ENCODE measurements around the gene ACLY. TPM values are rescaled to one million over a fixed set of nuclear protein-coding genes. Genes with fewer than 3 reads are reported as not detected.

ACLY gene
- 286 and 388 TPM in 2 replicates for total RNA-seq

GRCh38 chr17:41918314-41919164 is at the start of gene ACLY:
ACLY (minus strand) TSS chr17:41918951; CDS start chr17:41913873, 5,078 bp downstream.
- DNase-seq (ENCODE audit: extremely low read depth, low read depth, low spot score): no peak

DNA sequence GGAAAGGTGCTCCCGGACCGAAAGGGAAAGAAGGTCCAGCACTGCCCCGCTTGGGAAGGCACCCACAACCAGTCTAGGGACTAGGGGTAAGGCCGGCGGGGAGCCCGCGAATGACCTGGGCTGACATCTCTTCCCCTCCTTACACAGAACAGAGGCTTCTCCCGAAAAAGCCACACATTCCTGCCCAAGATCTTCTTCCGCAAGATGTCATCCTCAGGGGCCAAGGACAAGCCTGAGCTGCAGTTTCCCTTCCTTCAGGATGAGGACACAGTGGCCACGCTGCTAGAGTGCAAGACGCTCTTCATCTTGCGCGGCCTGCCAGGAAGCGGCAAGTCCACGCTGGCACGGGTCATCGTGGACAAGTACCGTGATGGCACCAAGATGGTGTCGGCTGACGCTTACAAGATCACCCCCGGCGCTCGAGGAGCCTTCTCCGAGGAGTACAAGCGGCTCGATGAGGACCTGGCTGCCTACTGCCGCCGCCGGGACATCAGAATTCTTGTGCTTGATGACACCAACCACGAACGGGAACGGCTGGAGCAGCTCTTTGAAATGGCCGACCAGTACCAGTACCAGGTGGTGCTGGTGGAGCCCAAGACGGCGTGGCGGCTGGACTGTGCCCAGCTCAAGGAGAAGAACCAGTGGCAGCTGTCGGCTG is 49.3 kb upstream of the ACLY start:
- DNase-seq (ENCODE audit: extremely low read depth, low read depth, low spot score): no peak

GRCh38 chr17:41967141-41967920 is 48.6 kb upstream of the ACLY start:
- DNase-seq (ENCODE audit: extremely low read depth, low read depth, low spot score): no peak

DNA sequence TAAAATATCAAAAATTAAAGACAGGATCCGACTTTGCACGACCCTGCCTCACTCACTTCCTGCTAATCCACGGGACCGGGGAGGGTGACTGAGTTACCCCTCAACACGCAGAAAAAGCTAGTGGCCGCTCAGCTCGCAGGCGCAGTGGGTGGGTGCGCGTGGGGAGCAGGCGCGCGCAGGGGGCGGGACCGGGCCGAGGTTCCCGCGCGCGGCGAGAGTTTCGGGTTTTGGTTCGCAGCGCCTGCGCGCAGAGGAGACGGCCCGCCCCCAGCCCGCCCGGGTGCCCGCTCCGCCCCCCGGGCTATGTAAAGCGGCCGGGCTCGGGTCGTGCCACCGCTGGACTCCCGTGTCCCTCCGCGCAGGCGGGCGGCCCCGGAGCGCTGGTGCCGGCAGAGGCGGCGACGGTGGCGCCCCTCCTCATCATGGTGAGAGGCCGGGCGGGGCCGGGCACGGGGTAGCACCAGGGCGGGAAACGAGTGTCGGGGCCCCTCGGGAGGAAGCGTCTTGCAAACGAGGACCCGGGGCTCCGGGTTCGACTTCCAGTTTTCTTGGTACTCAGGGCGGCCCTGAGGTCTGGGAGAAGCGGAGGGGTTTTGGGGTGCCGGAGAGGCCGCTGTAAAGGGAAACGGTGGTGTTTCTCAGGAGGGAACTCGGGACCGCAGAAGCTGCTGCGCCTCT is 47.9 kb upstream of the ACLY start, which contains the start of gene CNP:
Gene CNP (plus strand): TSS at position 333 of the 678 bp plus-strand sequence. CDS start 90 bp downstream, at position 423.
- DNase-seq (ENCODE audit: extremely low read depth, low read depth, low spot score): no peak

DNA sequence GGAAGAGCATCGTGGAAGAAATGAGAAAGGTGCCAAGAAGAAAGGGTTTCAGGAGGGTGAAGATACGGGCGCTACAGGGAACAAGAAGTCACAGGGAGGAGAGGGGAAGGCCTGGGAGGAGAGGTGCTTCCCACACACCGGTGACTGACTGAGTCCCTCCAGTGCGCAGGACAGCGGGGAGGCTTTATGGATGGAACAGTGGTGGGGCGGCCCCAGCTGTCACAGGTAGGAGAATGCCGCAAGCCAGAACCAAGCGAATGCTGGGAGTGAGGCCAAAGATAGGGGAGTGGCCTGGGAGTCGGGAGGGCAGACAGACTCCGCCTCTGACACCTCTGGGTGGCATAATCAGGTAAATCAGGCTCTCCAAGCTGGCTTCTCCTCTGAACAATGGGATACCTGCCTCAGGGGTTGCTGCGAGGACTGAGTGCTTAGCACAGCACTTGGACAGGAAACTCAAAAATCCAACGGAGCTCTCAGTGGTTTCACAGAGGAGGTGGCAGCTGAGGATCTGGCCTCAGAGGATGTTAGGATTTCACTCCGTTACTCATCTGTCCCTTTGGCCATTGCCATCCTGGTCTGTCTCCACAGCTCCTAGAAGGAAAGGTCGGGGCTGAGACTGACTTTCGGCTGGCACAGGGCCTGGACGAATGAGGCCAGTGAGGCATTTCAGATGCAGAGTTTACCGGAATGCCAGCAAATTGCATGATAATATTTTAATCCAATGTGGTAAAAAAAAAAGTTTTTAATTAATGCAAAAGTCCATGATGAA is 47.1 kb upstream of the ACLY start:
- DNase-seq (ENCODE audit: extremely low read depth, low read depth, low spot score): no peak

GRCh38 chr17:41962768-41963434 is 44.1 kb upstream of the ACLY start:
- no peak for DNase-seq (ENCODE audit: extremely low read depth, low read depth, low spot score)

- no peak for DNase-seq (ENCODE audit: extremely low read depth, low read depth, low spot score)
These were observed 43.4 kb upstream of the ACLY start for GRCh38 chr17:41962111-41962510.

- no peak for DNase-seq (ENCODE audit: extremely low read depth, low read depth, low spot score)
These were observed 40.8 kb upstream of the ACLY start for GRCh38 chr17:41959336-41960095.

- DNase-seq (ENCODE audit: extremely low read depth, low read depth, low spot score): no peak
These were observed 40.2 kb upstream of the ACLY start for GRCh38 chr17:41959030-41959335.

- DNase-seq (ENCODE audit: extremely low read depth, low read depth, low spot score): no peak
These were observed 39.2 kb upstream of the ACLY start for GRCh38 chr17:41957869-41958439.

DNA sequence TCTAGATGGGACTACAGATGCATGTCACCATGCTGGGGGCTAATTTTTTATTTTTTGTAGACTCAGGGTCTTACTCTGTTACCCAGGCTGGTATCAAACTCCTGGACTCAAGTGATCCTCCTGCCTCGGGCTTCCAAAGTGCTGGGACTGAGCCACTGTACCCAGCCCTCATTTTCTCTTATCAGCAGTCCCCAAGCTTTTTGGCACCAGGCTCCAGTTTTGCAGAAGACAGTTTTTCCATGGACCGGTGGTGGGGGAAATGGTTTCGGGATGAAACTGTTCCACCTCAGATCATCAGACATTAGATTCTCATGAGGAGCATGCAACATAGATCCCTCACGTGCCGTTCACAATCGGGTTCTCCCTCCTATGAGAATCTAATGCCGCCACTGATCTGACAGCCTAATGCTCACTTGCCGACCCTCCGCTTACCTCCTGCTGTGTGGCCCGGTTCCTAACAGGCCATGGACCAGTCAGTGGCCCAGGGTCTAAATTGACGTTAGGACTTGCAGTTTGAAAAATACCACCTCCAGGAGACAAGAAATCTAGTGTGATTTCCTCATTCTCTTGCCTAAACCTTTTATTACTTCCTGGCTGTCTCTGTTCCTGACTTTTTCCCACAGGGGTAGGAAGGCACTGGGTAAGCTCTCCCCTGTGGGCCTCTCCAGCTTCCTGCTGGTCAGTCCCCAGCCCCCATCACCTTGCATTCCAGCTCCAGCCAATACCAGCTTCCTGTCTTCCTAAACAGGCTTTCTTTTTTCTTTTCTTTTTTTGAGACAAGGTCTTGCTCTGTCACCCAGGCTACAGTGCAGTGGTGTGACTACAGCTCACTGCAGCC is 38.5 kb upstream of the ACLY start:
- DNase-seq (ENCODE audit: extremely low read depth, low read depth, low spot score): no peak

DNA sequence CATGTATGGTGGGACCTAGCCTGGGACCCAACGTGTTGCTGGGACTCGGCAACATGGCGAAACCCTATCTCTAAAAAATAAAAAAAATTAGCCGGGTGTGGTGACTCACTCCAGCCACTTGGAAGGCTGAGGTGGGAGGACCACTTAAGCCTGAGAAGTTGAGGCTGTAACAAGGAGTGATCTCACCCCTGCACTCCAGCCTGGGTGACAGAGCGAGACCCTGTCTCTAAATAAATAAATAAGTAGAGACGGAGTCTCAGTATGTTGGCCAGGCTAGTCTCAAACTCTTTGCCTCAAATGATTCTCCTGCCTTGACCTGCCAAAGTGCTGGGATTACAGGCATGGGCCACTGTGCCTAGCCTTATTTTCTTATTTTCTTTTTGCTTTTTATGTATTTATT is 37.8 kb upstream of the ACLY start:
- no peak for DNase-seq (ENCODE audit: extremely low read depth, low read depth, low spot score)

DNA sequence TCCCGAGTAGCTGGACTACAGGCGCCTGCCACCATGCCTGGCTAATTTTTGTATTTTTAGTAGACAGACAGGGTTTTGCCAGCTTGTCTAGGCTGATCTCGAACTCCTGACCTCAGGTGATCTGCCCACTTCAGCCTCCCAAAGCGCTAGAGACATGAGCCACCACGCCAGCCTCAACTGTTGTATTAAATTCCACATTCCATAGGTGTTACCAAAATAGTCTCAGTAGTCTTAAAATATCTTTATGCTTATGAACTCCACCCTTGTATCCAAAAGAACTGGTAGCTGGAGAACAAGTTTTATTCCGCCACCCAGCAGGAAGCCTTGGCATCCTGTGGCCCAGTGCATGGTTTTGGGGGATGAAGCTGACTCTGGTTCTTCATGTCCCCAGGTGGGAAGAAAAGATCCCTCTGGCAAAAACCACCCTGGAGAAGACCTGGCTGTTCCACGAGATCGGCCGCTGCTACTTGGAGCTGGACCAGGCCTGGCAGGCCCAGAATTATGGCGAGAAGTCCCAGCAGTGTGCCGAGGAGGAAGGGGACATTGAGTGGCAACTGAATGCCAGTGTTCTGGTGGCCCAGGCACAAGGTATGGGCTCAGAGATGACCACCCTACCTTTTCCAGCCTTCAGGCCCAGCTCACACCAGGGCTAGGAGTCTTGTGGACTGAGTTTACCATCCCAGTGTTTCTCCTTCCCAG is 30.2 kb upstream of the ACLY start:
- no peak for DNase-seq (ENCODE audit: extremely low read depth, low read depth, low spot score)

GRCh38 chr17:41944943-41945342 is 26.2 kb upstream of the ACLY start:
- DNase-seq (ENCODE audit: extremely low read depth, low read depth, low spot score): no peak

- no peak for DNase-seq (ENCODE audit: extremely low read depth, low read depth, low spot score)
These were observed 24.7 kb upstream of the ACLY start for GRCh38 chr17:41943492-41943891.

DNA sequence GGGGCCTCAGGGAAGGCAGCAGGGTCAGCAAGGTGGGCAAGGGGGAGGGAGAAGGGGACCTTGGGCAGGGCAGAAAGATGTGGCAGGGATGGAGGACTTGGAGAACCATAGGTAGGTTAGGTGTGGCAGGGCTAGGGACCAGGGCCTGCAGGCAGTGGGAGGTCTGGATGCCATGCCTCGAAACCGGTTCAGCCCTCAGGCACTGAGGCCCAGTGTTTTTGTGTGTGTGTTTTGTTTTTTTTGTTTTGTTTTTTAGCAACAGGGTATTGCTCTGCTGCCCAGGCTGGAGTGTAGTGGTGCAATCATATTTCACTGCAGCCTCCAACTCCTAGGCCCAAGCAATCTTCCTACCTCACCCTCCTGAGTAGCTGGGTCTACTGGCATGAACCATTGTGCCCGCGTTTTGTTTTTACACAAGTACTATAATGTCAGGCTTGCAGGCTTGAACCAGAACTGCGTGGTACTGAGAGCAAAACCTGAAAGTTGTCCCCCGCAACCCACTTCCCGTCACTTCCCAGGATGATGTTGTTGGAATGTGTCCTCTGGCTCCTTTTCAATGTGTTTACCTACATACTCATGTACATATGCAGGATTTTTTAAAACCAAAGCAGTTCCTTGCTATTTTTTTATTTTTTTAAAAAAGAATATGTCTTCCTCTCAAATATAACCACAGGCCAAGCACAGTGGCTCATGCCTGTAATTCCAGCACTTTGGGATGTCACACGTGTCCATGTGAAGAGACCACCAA is 24.0 kb upstream of the ACLY start:
- DNase-seq (ENCODE audit: extremely low read depth, low read depth, low spot score): no peak

All from glomerular endothelial cell (primary cell).